HCT116 (cell line): ENCODE results near the gene MARCHF3. TPM values are rescaled to one million over a fixed set of nuclear protein-coding genes. Genes with fewer than 3 reads are reported as not detected.

Experiments used
- ATAC-seq: fragments of 200-7000 bp; cut with Tn5 transposase; 2 replicates; pipeline ENCODE4 v1.9.1; 2020; ENCODE audit warnings: mild to moderate bottlenecking, moderate library complexity
- BruUV-seq: library from RNA; stranded (reverse); fragments of 400-500 nt; replicated peaks from 2 replicates; lab custom pipeline; 2021; lab: Mats Ljungman, UMichigan
- CTCF ChIA-PET: fragments of 300-600 bp; sonication (Branson Sonifier 250); formaldehyde crosslinking; loops from one replicate; lab custom pipeline; 2021; ENCODE audit warnings: antibody characterized with exemption; lab: Charles Lee
- POLR2A ChIA-PET: fragments of 300-600, 350-600 bp; sonication (Branson Sonifier 250); formaldehyde crosslinking; loops from one replicate; lab custom pipeline; 2021; ENCODE audit warnings: antibody characterized with exemption; lab: Charles Lee
- RAD21 ChIA-PET, 2 experiments: fragments of 300-600 bp; sonication (Branson Sonifier 250); formaldehyde crosslinking; loops; one replicate each; lab custom pipeline; 2023; ENCODE audit warnings: low total read pairs in 2 of 2; ENCODE audit not compliant: uncharacterized antibody in 2 of 2, unreplicated experiment in 2 of 2, low non-redundant PET in 1 of 2; lab: Charles Lee
- DNase-seq: peaks from one replicate; pipeline ENCODE4 v3.0.0-alpha.2; 2010; ENCODE audit warnings: low read depth, low spot score
- H2AFZ ChIP-seq: fragments of 200-600 bp; shearing (Covaris generic), sonication (generic); 2 replicates; pipeline ENCODE4 v1.6.1; 2017; ENCODE audit warnings: low read depth, mixed run types, mixed read lengths, antibody characterized with exemption, low read length; ENCODE audit not compliant: poor library complexity, severe bottlenecking
- H3K27ac ChIP-seq: 2 replicates; pipeline ENCODE4 v1.5.1; 2012; ENCODE audit warnings: low read depth, low read length
- H3K27me3 ChIP-seq: fragments of 200-600 bp; sonication (generic); 2 replicates; pipeline ENCODE4 v1.6.1; 2016; ENCODE audit warnings: mixed run types, low read length, mixed read lengths; ENCODE audit not compliant: insufficient read depth
- H3K36me3 ChIP-seq, 2 experiments: fragments of 200-500 bp in 1 of 2; fragments of 200-600 bp in 1 of 2; sonication (Bioruptor generic) in 1 of 2; sonication (generic) in 1 of 2; 2 replicates each; pipeline versions ENCODE4 v1.5.1 to v1.6.1; 2014 to 2016; ENCODE audit warnings: low read length in 2 of 2, inconsistent platforms in 1 of 2, mixed read lengths in 1 of 2, mixed run types in 1 of 2; ENCODE audit not compliant: insufficient read depth in 2 of 2, control insufficient read depth in 1 of 2
- H3K4me1 ChIP-seq, 2 experiments: fragments of 200-600 bp in 1 of 2; sonication (generic) in 1 of 2; 2 replicates each; pipeline versions ENCODE4 v1.5.1 to v1.6.1; 2012 to 2017; ENCODE audit warnings: low read length in 2 of 2, inconsistent platforms in 1 of 2, mild to moderate bottlenecking in 1 of 2, mixed read lengths in 1 of 2, mixed run types in 1 of 2, moderate library complexity in 1 of 2; ENCODE audit not compliant: insufficient read depth in 2 of 2, control insufficient read depth in 1 of 2
- H3K4me2 ChIP-seq: fragments of 200-600 bp; sonication (generic); 2 replicates; pipeline ENCODE4 v1.6.1; 2017; ENCODE audit warnings: mixed run types, low read length, mixed read lengths
- H3K4me3 ChIP-seq, 2 experiments: fragments of 200-600 bp in 1 of 2; sonication (generic) in 1 of 2; replicated peaks in 1 of 2; 2 replicates each; pipeline ENCODE4 v1.5.1; 2011 to 2016; ENCODE audit warnings: low read length in 2 of 2, control low read depth in 1 of 2, low read depth in 1 of 2, mild to moderate bottlenecking in 1 of 2, mixed read lengths in 1 of 2, mixed run types in 1 of 2
- H3K79me2 ChIP-seq: fragments of 200-600 bp; sonication (generic); 2 replicates; pipeline ENCODE4 v1.6.1; 2017; ENCODE audit warnings: mild to moderate bottlenecking, mixed run types, low read length, moderate library complexity, mixed read lengths; ENCODE audit not compliant: insufficient read depth
- H3K9ac ChIP-seq: fragments of 200-600 bp; sonication (generic); 2 replicates; pipeline ENCODE4 v1.6.1; 2016; ENCODE audit warnings: low read length, mixed read lengths
- H3K9me2 ChIP-seq: fragments of 200-600 bp; sonication (generic), shearing (Covaris generic); 2 replicates; pipeline ENCODE4 v1.6.1; 2017; ENCODE audit warnings: mixed run types, mild to moderate bottlenecking, moderate library complexity; ENCODE audit not compliant: insufficient read depth
- H3K9me3 ChIP-seq, 2 experiments: fragments of 200-500 bp in 1 of 2; fragments of 200-600 bp in 1 of 2; sonication (Bioruptor generic) in 1 of 2; sonication (generic) in 1 of 2; 2 replicates each; pipeline ENCODE4 v1.6.1; 2014 to 2017; ENCODE audit warnings: low read length in 2 of 2, mixed read lengths in 2 of 2, inconsistent platforms in 1 of 2, low read depth in 1 of 2, mild to moderate bottlenecking in 1 of 2, mixed run types in 1 of 2, moderate library complexity in 1 of 2; ENCODE audit not compliant: control insufficient read depth in 1 of 2, insufficient read depth in 1 of 2
- H4K20me1 ChIP-seq: fragments of 200-600 bp; sonication (generic), shearing (Covaris generic); 2 replicates; pipeline ENCODE4 v1.6.1; 2017; ENCODE audit warnings: mixed run types, mild to moderate bottlenecking, moderate library complexity; ENCODE audit not compliant: insufficient read depth
- CBX3 ChIP-seq: IDR thresholded peaks from 2 replicates; pipeline ENCODE4 v1.6.1; 2012; ENCODE audit warnings: low read depth
- CEBPB ChIP-seq: IDR thresholded peaks from 2 replicates; pipeline ENCODE4 v1.6.1; 2012; ENCODE audit warnings: low read depth
- EGR1 ChIP-seq: IDR thresholded peaks from 2 replicates; pipeline ENCODE4 v1.6.1; 2012; ENCODE audit warnings: low read depth
- ELF1 ChIP-seq: IDR thresholded peaks from 2 replicates; pipeline ENCODE4 v1.6.1; 2012; ENCODE audit warnings: low read depth, borderline replicate concordance
- EZH2phosphoT487 ChIP-seq: fragments of 200-600 bp; IDR thresholded peaks from 2 replicates; pipeline ENCODE4 v1.6.1; 2018; ENCODE audit warnings: antibody characterized with exemption, borderline replicate concordance
- JUND ChIP-seq: IDR thresholded peaks from 2 replicates; pipeline ENCODE4 v1.6.1; 2012
- POLR2AphosphoS5 ChIP-seq: IDR thresholded peaks from 2 replicates; pipeline ENCODE4 v1.6.1; 2011; ENCODE audit warnings: mild to moderate bottlenecking, low read depth, low read length, moderate library complexity
- SIN3A ChIP-seq: IDR thresholded peaks from 2 replicates; pipeline ENCODE4 v1.6.1; 2012; ENCODE audit warnings: low read depth
- SP1 ChIP-seq: IDR thresholded peaks from 2 replicates; pipeline ENCODE4 v1.6.1; 2012; ENCODE audit warnings: low read depth
- SRF ChIP-seq: IDR thresholded peaks from 2 replicates; pipeline ENCODE4 v1.6.1; 2012; ENCODE audit warnings: low read depth
- ZFX ChIP-seq: fragments of 450-650 bp; IDR thresholded peaks from 2 replicates; pipeline ENCODE4 v1.6.1; 2017
- ZNF274 ChIP-seq: fragments of 200-500 bp; sonication (Bioruptor generic); IDR thresholded peaks from 2 replicates; pipeline ENCODE4 v1.6.1; 2014; ENCODE audit warnings: mild to moderate bottlenecking, low read depth, low read length, inconsistent platforms
- intact Hi-C: fragments of 100-400 bp; cut with micrococcal nuclease; formaldehyde crosslinking; loops from 2 replicates; pipeline ENCODE4 v1.10.0; 2022
- total RNA-seq: library from RNA; stranded (reverse); gene quantifications from one replicate; pipeline ENCODE4 v1.2.1, GENCODE V29; 2021; ENCODE audit not compliant: unreplicated experiment
- TF ChIP-seq, protein P1 (sequence below): IDR thresholded peaks from 2 replicates; pipeline ENCODE4 v1.6.1; 2011; ENCODE audit warnings: mild to moderate bottlenecking, low read length, moderate library complexity; ENCODE audit not compliant: insufficient replicate concordance; ENCODE audit errors: extremely low read depth
- TF ChIP-seq, protein P2 (sequence below): IDR thresholded peaks from 2 replicates; pipeline ENCODE4 v1.6.1; 2012
- TF ChIP-seq, protein P3 (sequence below): IDR thresholded peaks from 2 replicates; pipeline ENCODE4 v1.6.1; 2012; ENCODE audit warnings: low read depth

MARCHF3 gene
- total RNA-seq, 1 experiment from 2014 or later: 2.3 TPM

DNA sequence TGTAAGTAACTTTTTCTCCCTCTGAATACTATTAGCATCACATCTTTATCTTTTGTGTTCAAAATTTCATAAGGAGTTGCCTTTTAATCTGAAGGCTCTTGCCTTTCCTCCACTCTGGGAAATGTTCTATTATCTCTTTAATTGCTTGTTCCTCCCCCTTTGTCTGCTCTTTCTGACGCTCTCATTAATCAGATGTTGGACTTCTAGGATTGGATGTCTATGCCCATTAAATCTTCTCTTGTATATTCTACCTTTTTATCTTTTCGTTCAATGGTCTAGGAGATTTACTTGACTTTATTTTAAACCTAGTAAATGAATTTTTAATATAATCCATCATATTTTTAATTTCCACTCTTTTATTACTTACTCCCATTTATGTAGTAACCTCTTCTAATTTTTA lies 76.7 kb downstream of the MARCHF3 start:
- H3K9ac ChIP-seq: no peak overlapping the region
- ChIA-PET POLR2A (no interaction called here), RAD21 (no interaction called here), CTCF (no interaction called here)
- intact Hi-C loops: no loop called here
- DNase-seq: no peak
- no peak for ATAC-seq
- H3K9me2 ChIP-seq: no peaks in the 10 kb centered on the region
- no peaks in the 10 kb centered on the region for H3K79me2 ChIP-seq
- H3K27ac ChIP-seq: no peak overlapping the region
- H3K4me3 ChIP-seq: no peak overlapping the region
- BruUV-seq: no TSS peak
- no peaks in the 10 kb centered on the region for H3K4me1 ChIP-seq
- no peaks in the 10 kb centered on the region for H3K9me3 ChIP-seq
- no peak overlapping the region for H3K4me2 ChIP-seq
- no peaks in the 10 kb centered on the region for H4K20me1 ChIP-seq
- no peaks in the 10 kb centered on the region for H3K27me3 ChIP-seq
- TF ChIP-seq ELF1 (no peak), CBX3 (no peak), EGR1 (no peak), SRF (no peak), JUND (no peak), EZH2phosphoT487 (no peak), SP1 (no peak), ZFX (no peak), SIN3A (no peak), ZNF274 (no peak), CEBPB (no peak), POLR2AphosphoS5 (no peak)
- TF ChIP-seq, protein P1, sequence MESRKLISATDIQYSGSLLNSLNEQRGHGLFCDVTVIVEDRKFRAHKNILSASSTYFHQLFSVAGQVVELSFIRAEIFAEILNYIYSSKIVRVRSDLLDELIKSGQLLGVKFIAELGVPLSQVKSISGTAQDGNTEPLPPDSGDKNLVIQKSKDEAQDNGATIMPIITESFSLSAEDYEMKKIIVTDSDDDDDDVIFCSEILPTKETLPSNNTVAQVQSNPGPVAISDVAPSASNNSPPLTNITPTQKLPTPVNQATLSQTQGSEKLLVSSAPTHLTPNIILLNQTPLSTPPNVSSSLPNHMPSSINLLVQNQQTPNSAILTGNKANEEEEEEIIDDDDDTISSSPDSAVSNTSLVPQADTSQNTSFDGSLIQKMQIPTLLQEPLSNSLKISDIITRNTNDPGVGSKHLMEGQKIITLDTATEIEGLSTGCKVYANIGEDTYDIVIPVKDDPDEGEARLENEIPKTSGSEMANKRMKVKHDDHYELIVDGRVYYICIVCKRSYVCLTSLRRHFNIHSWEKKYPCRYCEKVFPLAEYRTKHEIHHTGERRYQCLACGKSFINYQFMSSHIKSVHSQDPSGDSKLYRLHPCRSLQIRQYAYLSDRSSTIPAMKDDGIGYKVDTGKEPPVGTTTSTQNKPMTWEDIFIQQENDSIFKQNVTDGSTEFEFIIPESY: no peak
- TF ChIP-seq, protein P2, sequence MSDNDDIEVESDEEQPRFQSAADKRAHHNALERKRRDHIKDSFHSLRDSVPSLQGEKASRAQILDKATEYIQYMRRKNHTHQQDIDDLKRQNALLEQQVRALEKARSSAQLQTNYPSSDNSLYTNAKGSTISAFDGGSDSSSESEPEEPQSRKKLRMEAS: no peak
- TF ChIP-seq, protein P3, sequence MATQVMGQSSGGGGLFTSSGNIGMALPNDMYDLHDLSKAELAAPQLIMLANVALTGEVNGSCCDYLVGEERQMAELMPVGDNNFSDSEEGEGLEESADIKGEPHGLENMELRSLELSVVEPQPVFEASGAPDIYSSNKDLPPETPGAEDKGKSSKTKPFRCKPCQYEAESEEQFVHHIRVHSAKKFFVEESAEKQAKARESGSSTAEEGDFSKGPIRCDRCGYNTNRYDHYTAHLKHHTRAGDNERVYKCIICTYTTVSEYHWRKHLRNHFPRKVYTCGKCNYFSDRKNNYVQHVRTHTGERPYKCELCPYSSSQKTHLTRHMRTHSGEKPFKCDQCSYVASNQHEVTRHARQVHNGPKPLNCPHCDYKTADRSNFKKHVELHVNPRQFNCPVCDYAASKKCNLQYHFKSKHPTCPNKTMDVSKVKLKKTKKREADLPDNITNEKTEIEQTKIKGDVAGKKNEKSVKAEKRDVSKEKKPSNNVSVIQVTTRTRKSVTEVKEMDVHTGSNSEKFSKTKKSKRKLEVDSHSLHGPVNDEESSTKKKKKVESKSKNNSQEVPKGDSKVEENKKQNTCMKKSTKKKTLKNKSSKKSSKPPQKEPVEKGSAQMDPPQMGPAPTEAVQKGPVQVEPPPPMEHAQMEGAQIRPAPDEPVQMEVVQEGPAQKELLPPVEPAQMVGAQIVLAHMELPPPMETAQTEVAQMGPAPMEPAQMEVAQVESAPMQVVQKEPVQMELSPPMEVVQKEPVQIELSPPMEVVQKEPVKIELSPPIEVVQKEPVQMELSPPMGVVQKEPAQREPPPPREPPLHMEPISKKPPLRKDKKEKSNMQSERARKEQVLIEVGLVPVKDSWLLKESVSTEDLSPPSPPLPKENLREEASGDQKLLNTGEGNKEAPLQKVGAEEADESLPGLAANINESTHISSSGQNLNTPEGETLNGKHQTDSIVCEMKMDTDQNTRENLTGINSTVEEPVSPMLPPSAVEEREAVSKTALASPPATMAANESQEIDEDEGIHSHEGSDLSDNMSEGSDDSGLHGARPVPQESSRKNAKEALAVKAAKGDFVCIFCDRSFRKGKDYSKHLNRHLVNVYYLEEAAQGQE: no peak
- no peak overlapping the region for H2AFZ ChIP-seq
- no peaks in the 10 kb centered on the region for H3K36me3 ChIP-seq
